GM12878 (cell line): ENCODE results near the gene ODC1. TPM values are rescaled to one million over a fixed set of nuclear protein-coding genes. Genes with fewer than 3 reads are reported as not detected.

Source experiments
- ATAC-seq: fragments of 200-7000 bp; cut with Tn5 transposase; 3 replicates; pipeline ENCODE4 v1.9.1; 2020; ENCODE audit warnings: mild to moderate bottlenecking, moderate library complexity
- BruUV-seq: library from RNA; stranded (reverse); fragments of 400-500 nt; replicated peaks from 2 replicates; lab custom pipeline; 2021; lab: Mats Ljungman, UMichigan
- CTCF ChIA-PET: fragments of 300-600 bp; sonication (Branson Sonifier 250); formaldehyde crosslinking; extraction: SDS; loops from one replicate; lab custom pipeline; 2021; ENCODE audit warnings: inconsistent platforms; lab: Yijun Ruan, JAX
- POLR2A ChIA-PET: fragments of 350-600 bp; formaldehyde crosslinking; extraction: SDS; loops from one replicate; lab custom pipeline; 2021; ENCODE audit warnings: inconsistent platforms; lab: Charles Lee
- RAD21 ChIA-PET: fragments of 300-600 bp; sonication (Branson Sonifier 250); formaldehyde crosslinking; loops from one replicate; lab custom pipeline; 2023; ENCODE audit warnings: antibody characterized with exemption; ENCODE audit not compliant: unreplicated experiment; lab: Charles Lee
- SMC1A ChIA-PET: fragments of 300-600 bp; sonication (Branson Sonifier 250); formaldehyde crosslinking; loops from one replicate; lab custom pipeline; 2023; ENCODE audit not compliant: unreplicated experiment, uncharacterized antibody; lab: Charles Lee
- DNase-seq: peaks from one replicate; pipeline ENCODE4 v3.0.0-alpha.2; 2011; ENCODE audit warnings: low read depth, low spot score
- FAIRE-seq: peaks from 3 replicates; lab custom pipeline; 2011; peaks lifted over from hg19 to GRCh38; lab: Jason Lieb, UNC
- H2AFZ ChIP-seq: 2 replicates; pipeline ENCODE4 v1.6.0; 2011; ENCODE audit warnings: low read depth, low read length, control low read depth; ENCODE audit not compliant: control insufficient read depth
- H3K27ac ChIP-seq: 2 replicates; pipeline ENCODE4 v1.5.1; 2011; ENCODE audit warnings: control low read depth; ENCODE audit not compliant: control insufficient read depth, insufficient read depth
- H3K27me3 ChIP-seq, 2 experiments: replicated peaks in 1 of 2; 2 replicates each; pipeline versions ENCODE4 v1.6.0 to v1.6.1; 2011; ENCODE audit warnings: low read length in 1 of 2; ENCODE audit not compliant: control insufficient read depth in 2 of 2, insufficient read depth in 2 of 2
- H3K36me3 ChIP-seq, 2 experiments: 2 replicates each; pipeline ENCODE4 v1.5.1; 2011; ENCODE audit warnings: low read length in 1 of 2; ENCODE audit not compliant: control insufficient read depth in 2 of 2, insufficient read depth in 2 of 2
- H3K4me1 ChIP-seq: 2 replicates; pipeline ENCODE4 v1.6.1; 2011; ENCODE audit warnings: mild to moderate bottlenecking, low read length, moderate library complexity, mixed read lengths; ENCODE audit not compliant: control insufficient read depth, insufficient read depth
- H3K4me2 ChIP-seq: 2 replicates; pipeline ENCODE4 v1.6.0; 2011; ENCODE audit warnings: control low read depth; ENCODE audit not compliant: control insufficient read depth, insufficient read depth
- H3K4me3 ChIP-seq: fragments of 200-600 bp; sonication (generic); 2 replicates; pipeline ENCODE4 v1.5.1; 2016
- H3K79me2 ChIP-seq: 2 replicates; pipeline ENCODE4 v1.6.0; 2011; ENCODE audit warnings: low read length; ENCODE audit not compliant: control insufficient read depth, insufficient read depth
- H3K9ac ChIP-seq: 2 replicates; pipeline ENCODE4 v1.8.0; 2011; ENCODE audit warnings: low read length, control low read depth, mixed read lengths; ENCODE audit not compliant: control insufficient read depth, insufficient read depth
- H3K9me3 ChIP-seq: replicated peaks from 3 replicates; pipeline ENCODE4 v1.5.1; 2011; ENCODE audit warnings: mild to moderate bottlenecking, low read length; ENCODE audit not compliant: control insufficient read depth, insufficient read depth
- H4K20me1 ChIP-seq: 2 replicates; pipeline ENCODE4 v1.6.0; 2011; ENCODE audit not compliant: control insufficient read depth, insufficient read depth
- CBX3 ChIP-seq: fragments of 200-600 bp; sonication (generic); IDR thresholded peaks from 2 replicates; pipeline ENCODE4 v1.6.1; 2016; ENCODE audit warnings: low read depth, borderline replicate concordance
- CHD1 ChIP-seq: IDR thresholded peaks from 2 replicates; pipeline ENCODE4 v1.6.1; 2012; ENCODE audit warnings: low read depth, low read length, improper control_type of control experiment
- CHD4 ChIP-seq: fragments of 200-600 bp; sonication (generic); IDR thresholded peaks from 2 replicates; pipeline ENCODE4 v1.6.1; 2016; ENCODE audit warnings: mild to moderate bottlenecking
- HDAC6 ChIP-seq: fragments of 200-600 bp; sonication (generic); IDR thresholded peaks from one replicate; pipeline ENCODE4 v1.8.0; 2017; ENCODE audit warnings: antibody characterized with exemption; ENCODE audit not compliant: unreplicated experiment
- IRF4 ChIP-seq: IDR thresholded peaks from 2 replicates; pipeline ENCODE4 v1.6.1; 2011; ENCODE audit warnings: low read depth, low read length
- ZNF207 ChIP-seq: fragments of 450-650 bp; IDR thresholded peaks from 2 replicates; pipeline ENCODE4 v1.6.1; 2014; ENCODE audit warnings: antibody characterized with exemption, mild to moderate bottlenecking, borderline replicate concordance
- ZNF24 ChIP-seq: fragments of 450-650 bp; IDR thresholded peaks from 2 replicates; pipeline ENCODE4 v1.6.1; 2017; ENCODE audit warnings: antibody characterized with exemption, mild to moderate bottlenecking
- WGBS: methylation state at CpG from one replicate; pipeline ENCODE4 v1.1.6; 2016; ENCODE audit warnings: low lambda C conversion rate; ENCODE audit not compliant: insufficient replicate concordance, insufficient coverage; ENCODE audit errors: missing lambda C conversion rate; 5-methylcytosine and 5-hydroxymethylcytosine counted together
- in situ Hi-C: fragments of 300-500 bp; cut with MboI; formaldehyde crosslinking; loops from 9 replicates; pipeline ENCODE4 v1.14.3; 2018; ENCODE audit warnings: mixed read lengths
- intact Hi-C: fragments of 100-400 bp; cut with micrococcal nuclease; formaldehyde crosslinking; loops from one replicate; pipeline ENCODE4 v1.14.2; 2022; ENCODE audit not compliant: unreplicated experiment
- polyA plus RNA-seq, 11 experiments: library from polyadenylated mRNA; depleted of rRNA in 4 of 11; unstranded in 6 of 11; stranded (reverse) in 5 of 11; fragments of >200 nt; fragmentation: Nextera tagmentation in 4 of 11; fragmentation: Illumina TruSeq in 1 of 11; extraction: Ambion mirVana in 4 of 11; extraction: Trizol in 1 of 11; gene quantifications; 1 replicate in 1 of 11; 2 replicates in 10 of 11; pipeline versions ENCODE4 v1.2.1 to v1.2.3, GENCODE V29; 2011 to 2016; ENCODE audit warnings: inconsistent platforms in 2 of 11, missing spikeins in 2 of 11, low read depth in 1 of 11
- total RNA-seq, 4 experiments: library from RNA; depleted of rRNA in 3 of 4; stranded (reverse); fragments of >200 nt in 3 of 4; fragmentation: Illumina TruSeq in 1 of 4; extraction: Trizol in 1 of 4; gene quantifications; 2 replicates each; pipeline versions ENCODE4 v1.2.1 to v1.2.3, GENCODE V29; 2013 to 2021
- TF ChIP-seq, protein P1 (sequence below): IDR thresholded peaks from 2 replicates; pipeline ENCODE4 v1.6.1; 2011; ENCODE audit warnings: low read depth, low read length, improper control_type of control experiment, borderline replicate concordance
- TF ChIP-seq, protein P2 (sequence below): fragments of 450-650 bp; IDR thresholded peaks from 2 replicates; pipeline ENCODE4 v1.6.1; 2017; ENCODE audit warnings: low read depth, mild to moderate bottlenecking, moderate library complexity
- TF ChIP-seq, protein P3 (sequence below): fragments of 150-350 bp; IDR thresholded peaks from 2 replicates; pipeline ENCODE4 v1.6.1; 2014; ENCODE audit warnings: mild to moderate bottlenecking, low read depth, low read length
- TF ChIP-seq, protein P4 (sequence below): IDR thresholded peaks from 2 replicates; pipeline ENCODE4 v1.6.1; 2011; ENCODE audit warnings: borderline replicate concordance, low read depth, mild to moderate bottlenecking, moderate library complexity, mixed read lengths, low read length; ENCODE audit not compliant: insufficient read depth; ENCODE audit errors: extremely low read length

ODC1 gene
- total and polyA plus RNA-seq, 10 of the 15 experiments (the other 5 are each of a cell fraction or from before 2014, with no cell fraction given), result 68.5 to 441 (median 340) TPM

DNA sequence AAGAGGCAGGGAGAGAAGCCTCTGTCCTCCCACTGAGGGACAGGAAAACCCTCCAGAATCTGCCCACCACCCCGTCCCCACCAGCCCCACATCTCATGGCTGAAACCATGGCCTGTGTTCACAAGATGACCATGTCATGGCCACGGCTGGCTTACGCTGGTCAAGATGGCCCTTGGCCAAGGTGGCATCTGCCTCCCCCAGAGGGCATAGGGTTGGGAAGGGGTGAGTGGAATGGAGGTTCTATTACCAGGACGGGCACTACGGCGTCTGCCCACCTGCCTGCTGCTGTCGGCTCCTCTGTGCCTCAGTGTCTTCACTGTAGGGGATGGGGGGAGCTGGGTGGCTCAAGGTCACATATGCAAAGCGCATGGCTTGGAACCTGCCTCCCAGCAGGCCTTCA lies 19.8 kb downstream of the ODC1 start:
- no peaks in the 10 kb centered on the region for H3K79me2 ChIP-seq
- ChIA-PET SMC1A (interaction anchor here (0.9 to 1.7 kb wide), 2 partner anchors 20 to 283 kb away, joined by 3 to 4 read pairs; no protein-coding TSS in a partner anchor), CTCF (interaction anchor here (1.4 kb wide), 1 partner anchor 19 kb away, joined by 5 read pairs; no protein-coding TSS in a partner anchor), RAD21 (no interaction called here), POLR2A (interaction anchor here (0.8 kb wide), 1 partner anchor 20 kb away, joined by 3 read pairs; the partner anchor contains the start of gene ODC1)
- no peak overlapping the region for H2AFZ ChIP-seq
- H3K9ac ChIP-seq, result no peak overlapping the region
- no peaks in the 10 kb centered on the region for H3K27me3 ChIP-seq
- no peaks in the 10 kb centered on the region for H4K20me1 ChIP-seq
- in situ Hi-C loops (no loop called here), intact Hi-C loops (no loop called here)
- WGBS, result 87% methylated on average over 7 of the region's 8 CpGs
- no peaks in the 10 kb centered on the region for H3K36me3 ChIP-seq
- no peaks in the 10 kb centered on the region for H3K9me3 ChIP-seq
- no peak overlapping the region for H3K4me3 ChIP-seq
- no TSS peak for BruUV-seq
- H3K27ac ChIP-seq, result no peak overlapping the region
- ATAC-seq (no peak), DNase-seq (no peak), FAIRE-seq (no peak)
- H3K4me2 ChIP-seq, result no peak overlapping the region
- H3K4me1 ChIP-seq, result peaks cover 3% of the 10 kb centered on the region; the same call in 1 of the 2 replicates
- TF ChIP-seq, protein P1, sequence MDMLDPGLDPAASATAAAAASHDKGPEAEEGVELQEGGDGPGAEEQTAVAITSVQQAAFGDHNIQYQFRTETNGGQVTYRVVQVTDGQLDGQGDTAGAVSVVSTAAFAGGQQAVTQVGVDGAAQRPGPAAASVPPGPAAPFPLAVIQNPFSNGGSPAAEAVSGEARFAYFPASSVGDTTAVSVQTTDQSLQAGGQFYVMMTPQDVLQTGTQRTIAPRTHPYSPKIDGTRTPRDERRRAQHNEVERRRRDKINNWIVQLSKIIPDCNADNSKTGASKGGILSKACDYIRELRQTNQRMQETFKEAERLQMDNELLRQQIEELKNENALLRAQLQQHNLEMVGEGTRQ, result no peak
- TF ChIP-seq HDAC6, result no peak
- TF ChIP-seq ZNF24, result no peak
- TF ChIP-seq IRF4, result no peak

DNA sequence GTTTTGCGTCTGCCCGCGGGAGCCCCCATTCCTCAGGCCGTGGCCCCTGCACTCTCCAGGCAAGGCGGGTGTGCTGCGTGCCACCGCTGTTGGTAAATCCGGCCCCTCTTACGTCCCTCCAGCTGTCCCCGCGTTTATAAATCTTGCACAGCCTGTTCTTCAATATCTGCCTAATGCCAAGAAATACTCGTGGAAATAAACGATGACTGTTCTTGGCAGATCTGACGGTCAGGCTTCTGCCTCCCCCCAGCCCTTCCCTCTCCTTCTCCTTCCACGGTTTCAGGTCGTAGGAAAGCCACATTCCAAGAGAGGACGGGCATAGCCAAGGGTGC lies 20.5 kb downstream of the ODC1 start:
- RAD21 ChIA-PET, result interaction anchor here (1.2 kb wide), 1 partner anchor 149 kb away, joined by 3 read pairs; no protein-coding TSS in a partner anchor
- ATAC-seq (no peak), FAIRE-seq (no peak), DNase-seq (no peak)
- CTCF ChIA-PET, result interaction anchor here (1.4 kb wide), 1 partner anchor 18 kb away, joined by 5 read pairs; no protein-coding TSS in a partner anchor
- POLR2A ChIA-PET, result no interaction called here
- SMC1A ChIA-PET, result interaction anchor here (1.7 kb wide), 1 partner anchor 19 kb away, joined by 4 read pairs; no protein-coding TSS in a partner anchor
- WGBS, result 61% methylated on average over 17 of the region's 17 CpGs
- Histone ChIP-seq H3K4me2 (no peak overlapping the region), H3K9ac (no peak overlapping the region), H2AFZ (no peak overlapping the region), H3K9me3 (no peaks in the 10 kb centered on the region), H3K27ac (no peak overlapping the region), H3K27me3 (no peaks in the 10 kb centered on the region), H3K4me3 (no peak overlapping the region), H4K20me1 (no peaks in the 10 kb centered on the region), H3K79me2 (no peaks in the 10 kb centered on the region), H3K4me1 (no peaks in the 10 kb centered on the region), H3K36me3 (no peaks in the 10 kb centered on the region)
- in situ Hi-C loops, result no loop called here
- no TSS peak for BruUV-seq
- intact Hi-C loops, result no loop called here
- TF ChIP-seq CHD1 (no peak), CHD4 (no peak), CBX3 (no peak), ZNF207 (no peak)
- TF ChIP-seq, protein P2, sequence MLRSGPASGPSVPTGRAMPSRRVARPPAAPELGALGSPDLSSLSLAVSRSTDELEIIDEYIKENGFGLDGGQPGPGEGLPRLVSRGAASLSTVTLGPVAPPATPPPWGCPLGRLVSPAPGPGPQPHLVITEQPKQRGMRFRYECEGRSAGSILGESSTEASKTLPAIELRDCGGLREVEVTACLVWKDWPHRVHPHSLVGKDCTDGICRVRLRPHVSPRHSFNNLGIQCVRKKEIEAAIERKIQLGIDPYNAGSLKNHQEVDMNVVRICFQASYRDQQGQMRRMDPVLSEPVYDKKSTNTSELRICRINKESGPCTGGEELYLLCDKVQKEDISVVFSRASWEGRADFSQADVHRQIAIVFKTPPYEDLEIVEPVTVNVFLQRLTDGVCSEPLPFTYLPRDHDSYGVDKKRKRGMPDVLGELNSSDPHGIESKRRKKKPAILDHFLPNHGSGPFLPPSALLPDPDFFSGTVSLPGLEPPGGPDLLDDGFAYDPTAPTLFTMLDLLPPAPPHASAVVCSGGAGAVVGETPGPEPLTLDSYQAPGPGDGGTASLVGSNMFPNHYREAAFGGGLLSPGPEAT, result no peak
- TF ChIP-seq, protein P3, sequence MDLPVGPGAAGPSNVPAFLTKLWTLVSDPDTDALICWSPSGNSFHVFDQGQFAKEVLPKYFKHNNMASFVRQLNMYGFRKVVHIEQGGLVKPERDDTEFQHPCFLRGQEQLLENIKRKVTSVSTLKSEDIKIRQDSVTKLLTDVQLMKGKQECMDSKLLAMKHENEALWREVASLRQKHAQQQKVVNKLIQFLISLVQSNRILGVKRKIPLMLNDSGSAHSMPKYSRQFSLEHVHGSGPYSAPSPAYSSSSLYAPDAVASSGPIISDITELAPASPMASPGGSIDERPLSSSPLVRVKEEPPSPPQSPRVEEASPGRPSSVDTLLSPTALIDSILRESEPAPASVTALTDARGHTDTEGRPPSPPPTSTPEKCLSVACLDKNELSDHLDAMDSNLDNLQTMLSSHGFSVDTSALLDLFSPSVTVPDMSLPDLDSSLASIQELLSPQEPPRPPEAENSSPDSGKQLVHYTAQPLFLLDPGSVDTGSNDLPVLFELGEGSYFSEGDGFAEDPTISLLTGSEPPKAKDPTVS, result no peak
- TF ChIP-seq, protein P4, sequence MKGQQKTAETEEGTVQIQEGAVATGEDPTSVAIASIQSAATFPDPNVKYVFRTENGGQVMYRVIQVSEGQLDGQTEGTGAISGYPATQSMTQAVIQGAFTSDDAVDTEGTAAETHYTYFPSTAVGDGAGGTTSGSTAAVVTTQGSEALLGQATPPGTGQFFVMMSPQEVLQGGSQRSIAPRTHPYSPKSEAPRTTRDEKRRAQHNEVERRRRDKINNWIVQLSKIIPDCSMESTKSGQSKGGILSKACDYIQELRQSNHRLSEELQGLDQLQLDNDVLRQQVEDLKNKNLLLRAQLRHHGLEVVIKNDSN, result no peak
